GM06990 (cell line): ENCODE measurements around the gene ANO4.
A peak's percentile ranks its signal among the peaks of the same experiment; 100 is the strongest.

Source experiments
- DNase-seq: peaks from one replicate; pipeline ENCODE4 v3.0.0-alpha.2; 2011; ENCODE audit not compliant: insufficient read length; ENCODE audit errors: extremely low read depth
- H3K27me3 ChIP-seq: replicated peaks from 2 replicates; pipeline ENCODE4 v1.6.0; 2011; ENCODE audit warnings: low read length; ENCODE audit not compliant: control insufficient read depth, insufficient read depth
- H3K36me3 ChIP-seq: 2 replicates; pipeline ENCODE4 v1.5.1; 2011; ENCODE audit warnings: low read length; ENCODE audit not compliant: control insufficient read depth, insufficient read depth
- H3K4me3 ChIP-seq: replicated peaks from 2 replicates; pipeline ENCODE4 v1.5.1; 2011; ENCODE audit warnings: low read depth, mild to moderate bottlenecking, control low read depth, low read length
- CTCF ChIP-seq: IDR thresholded peaks from 2 replicates; pipeline ENCODE4 v1.5.1; 2011; ENCODE audit warnings: low read length, control low read depth, mild to moderate bottlenecking, inconsistent platforms; ENCODE audit not compliant: insufficient read depth, poor library complexity, severe bottlenecking

Gene ANO4

GRCh38 chr12:100875156-100875555, 80.6 kb downstream of the ANO4 start:
- H3K27me3 ChIP-seq = no peaks in the 10 kb centered on the region
- DNase-seq = no peak
- no peaks in the 10 kb centered on the region for H3K36me3 ChIP-seq
- no peak overlapping the region for H3K4me3 ChIP-seq
- no peak for TF ChIP-seq CTCF

- TF ChIP-seq CTCF = no peak
- Histone ChIP-seq H3K27me3 (no peaks in the 10 kb centered on the region), H3K36me3 (no peaks in the 10 kb centered on the region), H3K4me3 (no peak overlapping the region)
- DNase-seq = no peak
Measured at GRCh38 chr12:100875771-100876170, 81.2 kb downstream of the ANO4 start.

- peak; percentile 42 for TF ChIP-seq CTCF
- Histone ChIP-seq H3K27me3 (no peaks in the 10 kb centered on the region), H3K4me3 (no peak overlapping the region), H3K36me3 (no peaks in the 10 kb centered on the region)
- DNase-seq = no peak
Measured at GRCh38 chr12:100877776-100878175, 83.2 kb downstream of the ANO4 start.

GRCh38 chr12:100895192-100895591, 100.6 kb downstream of the ANO4 start:
- DNase-seq = no peak
- Histone ChIP-seq H3K4me3 (no peak overlapping the region), H3K36me3 (no peaks in the 10 kb centered on the region), H3K27me3 (no peaks in the 10 kb centered on the region; the same call in 1 of the 2 replicates)
- TF ChIP-seq CTCF = no peak

- Histone ChIP-seq H3K4me3 (no peak overlapping the region), H3K27me3 (no peaks in the 10 kb centered on the region; the same call in 1 of the 2 replicates), H3K36me3 (no peaks in the 10 kb centered on the region)
- no peak for TF ChIP-seq CTCF
- no peak for DNase-seq
Measured at GRCh38 chr12:100896192-100896591, 101.6 kb downstream of the ANO4 start.

- no peak overlapping the region for H3K4me3 ChIP-seq
- no peaks in the 10 kb centered on the region; the same call in 1 of the 2 replicates for H3K27me3 ChIP-seq
- no peak for TF ChIP-seq CTCF
- no peak for DNase-seq
- H3K36me3 ChIP-seq = no peaks in the 10 kb centered on the region
Measured at GRCh38 chr12:100897240-100897639, 102.7 kb downstream of the ANO4 start.
